HepG2 (cell line): ENCODE results near the gene SNN. TPM values are rescaled to one million over a fixed set of nuclear protein-coding genes. Genes with fewer than 3 reads are reported as not detected.

Experiments
- CCDC6 ChIP-seq: sonication (generic); formaldehyde crosslinking; IDR thresholded peaks from 2 replicates; pipeline ENCODE4 v1.8.1; 2022; ENCODE audit warnings: mild to moderate bottlenecking, missing genetic modification reagents, moderate library complexity
- DDIT3 ChIP-seq: sonication (generic); formaldehyde crosslinking; IDR thresholded peaks from 2 replicates; pipeline ENCODE4 v1.4.0; 2020; ENCODE audit warnings: mild to moderate bottlenecking, missing genetic modification reagents
- EP300 ChIP-seq, 3 experiments: sonication (generic) in 1 of 3; formaldehyde crosslinking in 1 of 3; IDR thresholded peaks; 2 replicates each; pipeline versions ENCODE4 v1.5.1 to v1.6.1; 2011 to 2020; ENCODE audit warnings: low read depth in 2 of 3, low read length in 2 of 3, borderline replicate concordance in 1 of 3, improper control_type of control experiment in 1 of 3, mild to moderate bottlenecking in 1 of 3, missing genetic modification reagents in 1 of 3, moderate library complexity in 1 of 3
- ERF ChIP-seq: IDR thresholded peaks from 2 replicates; pipeline ENCODE4 v1.6.1; 2018; ENCODE audit warnings: missing biosample characterization, missing genetic modification reagents
- GATA4 ChIP-seq: sonication (generic); IDR thresholded peaks from 2 replicates; pipeline ENCODE4 v1.6.1; 2016; ENCODE audit warnings: antibody characterized with exemption, low read depth, borderline replicate concordance
- KDM5A ChIP-seq: fragments of 200-600 bp; sonication (generic); IDR thresholded peaks from 2 replicates; pipeline ENCODE4 v1.7.0; 2018; ENCODE audit warnings: antibody characterized with exemption, mild to moderate bottlenecking, low read length, borderline replicate concordance
- MLLT10 ChIP-seq: sonication (generic); formaldehyde crosslinking; IDR thresholded peaks from 2 replicates; pipeline ENCODE4 v1.4.0; 2020; ENCODE audit warnings: missing genetic modification reagents
- NAIF1 ChIP-seq: sonication (generic); formaldehyde crosslinking; IDR thresholded peaks from 2 replicates; pipeline ENCODE4 v1.5.0; 2020; ENCODE audit warnings: mild to moderate bottlenecking, missing genetic modification reagents, borderline replicate concordance
- NFAT5 ChIP-seq: sonication (generic); formaldehyde crosslinking; IDR thresholded peaks from 2 replicates; pipeline ENCODE4 v1.4.0; 2020; ENCODE audit warnings: missing genetic modification reagents
- STAT6 ChIP-seq: sonication (generic); formaldehyde crosslinking; IDR thresholded peaks from 2 replicates; pipeline ENCODE4 v1.4.0; 2020; ENCODE audit warnings: missing genetic modification reagents, mild to moderate bottlenecking, borderline replicate concordance
- ZBTB4 ChIP-seq: sonication (generic); formaldehyde crosslinking; IDR thresholded peaks from 2 replicates; pipeline ENCODE4 v1.4.0; 2020; ENCODE audit warnings: missing genetic modification reagents, mild to moderate bottlenecking, borderline replicate concordance
- ZNF292 ChIP-seq: sonication (generic); formaldehyde crosslinking; IDR thresholded peaks from 2 replicates; pipeline ENCODE4 v1.8.1; 2022; ENCODE audit warnings: mild to moderate bottlenecking, low read depth, missing genetic modification reagents, borderline replicate concordance
- ZNF564 ChIP-seq: sonication (generic); formaldehyde crosslinking; IDR thresholded peaks from 2 replicates; pipeline ENCODE4 v1.8.1; 2023; ENCODE audit warnings: mild to moderate bottlenecking, missing genetic modification reagents
- ZNF770 ChIP-seq: sonication (generic); formaldehyde crosslinking; IDR thresholded peaks from 2 replicates; pipeline ENCODE4 v1.5.0; 2020; ENCODE audit warnings: mild to moderate bottlenecking, missing genetic modification reagents
- polyA plus RNA-seq, 8 experiments: library from polyadenylated mRNA; depleted of rRNA in 3 of 8; stranded (reverse) in 7 of 8; unstranded in 1 of 8; fragments of >200 nt; fragmentation: Illumina TruSeq in 4 of 8; extraction: Trizol in 4 of 8; gene quantifications; 2 replicates each; pipeline versions ENCODE4 v1.2.1 to v1.2.3, GENCODE V29; 2011 to 2016; ENCODE audit warnings: low read depth in 4 of 8, missing spikeins in 1 of 8, mixed read lengths in 1 of 8; ENCODE audit not compliant: insufficient read depth in 1 of 8
- total RNA-seq, 5 experiments: library from RNA; depleted of rRNA; stranded (reverse); fragments of >200 nt; fragmentation: Illumina TruSeq; extraction: Trizol; gene quantifications; 2 replicates each; pipeline ENCODE4 v1.2.3, GENCODE V29; 2016; ENCODE audit warnings: low read depth in 1 of 5

The SNN gene
- total and polyA plus RNA-seq, 2 of the 13 experiments (the other 11 are each of a cell fraction or from before 2014, with no cell fraction given): 5.2 to 8.4 TPM

- peak; percentile 75; the same call in 1 of the 2 replicates for TF ChIP-seq ZNF770 (CRISPR knock-in tag)
- TF ChIP-seq STAT6 (CRISPR knock-in tag): no peak
- TF ChIP-seq CCDC6 (CRISPR knock-in tag): no peak
- TF ChIP-seq ERF: 0 out of 2 replicates have a peak, but pooled peaks have one; percentile 16
- no peak for TF ChIP-seq ZNF292 (CRISPR knock-in tag)
- no peak for TF ChIP-seq KDM5A
- TF ChIP-seq DDIT3 (CRISPR knock-in tag): peak; percentile 72; the same call in 1 of the 2 replicates
- no peak for TF ChIP-seq ZBTB4 (CRISPR knock-in tag)
- no peak for TF ChIP-seq NAIF1 (CRISPR knock-in tag)
- TF ChIP-seq MLLT10 (CRISPR knock-in tag): no peak
- no peak for TF ChIP-seq NFAT5 (CRISPR knock-in tag)
- TF ChIP-seq GATA4: no peak
- no peak for TF ChIP-seq EP300 (IDR thresholded peaks at IDR 0.05; ENCODE audit: low read depth in 2 of 2, low read length in 2 of 2)
- TF ChIP-seq EP300 (CRISPR knock-in tag; IDR thresholded peaks at IDR 0.05; ENCODE audit: borderline replicate concordance): no peak
- TF ChIP-seq ZNF564: no peak
Observed at GRCh38 chr16:11627822-11628457, 40.3 kb upstream of the SNN start (continued).
